Endothelial cell of umbilical vein (primary cell): ENCODE measurements around the gene CCDC32. TPM values are rescaled to one million over a fixed set of nuclear protein-coding genes. Genes with fewer than 3 reads are reported as not detected.

Experiments used
- BruUV-seq: library from RNA; stranded (reverse); fragments of 400-500 nt; replicated peaks from 2 replicates; lab custom pipeline; 2021; lab: Mats Ljungman, UMichigan
- CTCF ChIA-PET: fragments of 300-600, 350-600 bp; sonication (Branson Sonifier 250); formaldehyde crosslinking; loops from one replicate; lab custom pipeline; 2021; ENCODE audit warnings: antibody characterized with exemption, inconsistent platforms; lab: Charles Lee
- POLR2A ChIA-PET: fragments of 300-600, 350-600 bp; sonication (Branson Sonifier 250); formaldehyde crosslinking; loops from one replicate; lab custom pipeline; 2021; ENCODE audit warnings: antibody characterized with exemption, inconsistent platforms; lab: Charles Lee
- DNase-seq: peaks from one replicate; pipeline ENCODE4 v3.0.0-alpha.2; 2011; ENCODE audit warnings: low read depth, low spot score
- FAIRE-seq: peaks from 2 replicates; lab custom pipeline; 2011; peaks lifted over from hg19 to GRCh38; lab: Jason Lieb, UNC
- H2AFZ ChIP-seq: 2 replicates; pipeline ENCODE4 v1.6.0; 2012; ENCODE audit warnings: low read depth, low read length, control low read depth, inconsistent platforms
- H3K27ac ChIP-seq: 2 replicates; pipeline ENCODE4 v1.5.1; 2011; ENCODE audit warnings: low read depth, mild to moderate bottlenecking, control low read depth, low read length, moderate library complexity; ENCODE audit not compliant: insufficient read depth
- H3K27me3 ChIP-seq, 2 experiments: 2 replicates each; pipeline versions ENCODE4 v1.6.0 to v1.6.1; 2011; ENCODE audit warnings: low read length in 2 of 2, mixed read lengths in 1 of 2; ENCODE audit not compliant: control insufficient read depth in 2 of 2, insufficient read depth in 2 of 2
- H3K36me3 ChIP-seq, 2 experiments: 2 replicates in 1 of 2; 3 replicates in 1 of 2; pipeline ENCODE4 v1.5.1; 2011; ENCODE audit warnings: low read length in 2 of 2, mild to moderate bottlenecking in 1 of 2, moderate library complexity in 1 of 2; ENCODE audit not compliant: control insufficient read depth in 2 of 2, insufficient read depth in 2 of 2; ENCODE audit errors: extremely low read depth in 1 of 2
- H3K4me1 ChIP-seq: 3 replicates; pipeline ENCODE4 v1.5.1; 2011; ENCODE audit warnings: mild to moderate bottlenecking, low read length; ENCODE audit not compliant: control insufficient read depth, insufficient read depth; ENCODE audit errors: extremely low read depth
- H3K4me2 ChIP-seq: 2 replicates; pipeline ENCODE4 v1.6.1; 2011; ENCODE audit warnings: low read length, control low read depth, mixed read lengths; ENCODE audit not compliant: insufficient read depth
- H3K4me3 ChIP-seq, 3 experiments: fragments of 200-600 bp in 1 of 3; sonication (generic), shearing (Covaris generic) in 1 of 3; replicated peaks in 1 of 3; 2 replicates each; pipeline ENCODE4 v1.5.1; 2011 to 2016; ENCODE audit warnings: control low read depth in 3 of 3, low read length in 3 of 3, mild to moderate bottlenecking in 2 of 3, inconsistent platforms in 1 of 3, low read depth in 1 of 3, moderate library complexity in 1 of 3; ENCODE audit not compliant: insufficient read depth in 1 of 3
- H3K79me2 ChIP-seq: 2 replicates; pipeline ENCODE4 v1.6.0; 2012; ENCODE audit warnings: low read length, inconsistent platforms; ENCODE audit not compliant: control insufficient read depth, insufficient read depth
- H3K9ac ChIP-seq: replicated peaks from 2 replicates; pipeline ENCODE3; 2011; ENCODE audit warnings: low read length, control low read depth; ENCODE audit not compliant: insufficient read depth; ENCODE audit errors: extremely low read depth
- H3K9me1 ChIP-seq: replicated peaks from 3 replicates; pipeline ENCODE4 v1.6.0; 2011; ENCODE audit warnings: mild to moderate bottlenecking, low read length; ENCODE audit not compliant: control insufficient read depth, insufficient read depth; ENCODE audit errors: extremely low read depth
- H3K9me3 ChIP-seq: replicated peaks from 2 replicates; pipeline ENCODE4 v1.5.1; 2012; ENCODE audit warnings: low read length, inconsistent platforms; ENCODE audit not compliant: control insufficient read depth, insufficient read depth
- H4K20me1 ChIP-seq: replicated peaks from 2 replicates; pipeline ENCODE3; 2011; ENCODE audit warnings: mild to moderate bottlenecking, low read length; ENCODE audit not compliant: control insufficient read depth, insufficient read depth; ENCODE audit errors: extremely low read depth
- EZH2 ChIP-seq: IDR thresholded peaks from 2 replicates; pipeline ENCODE4 v1.6.1; 2012; ENCODE audit warnings: borderline replicate concordance, low read depth, mild to moderate bottlenecking, moderate library complexity, low read length, inconsistent platforms; ENCODE audit not compliant: severe bottlenecking
- GATA2 ChIP-seq: IDR thresholded peaks from 2 replicates; pipeline ENCODE4 v1.7.0; 2011; ENCODE audit warnings: low read depth, mild to moderate bottlenecking, moderate library complexity, mixed read lengths, low read length; ENCODE audit not compliant: insufficient read length, insufficient read depth
- POLR2A ChIP-seq: IDR thresholded peaks from 2 replicates; pipeline ENCODE4 v1.6.1; 2012; ENCODE audit warnings: low read depth, mild to moderate bottlenecking, control low read depth, low read length
- dilution Hi-C: fragments of 300-500 bp; cut with MboI; formaldehyde crosslinking; loops from one replicate; pipeline ENCODE4 v1.15.0; 2019; ENCODE audit warnings: low sequenced_read_pairs; ENCODE audit not compliant: extremely low pct_ligation_motif_present
- intact Hi-C: fragments of 100-400 bp; cut with micrococcal nuclease; formaldehyde crosslinking; loops from one replicate; pipeline ENCODE4 v1.10.0; 2022
- polyA plus RNA-seq, 4 experiments: library from polyadenylated mRNA; depleted of rRNA in 3 of 4; stranded (reverse) in 3 of 4; unstranded in 1 of 4; fragments of >200 nt; gene quantifications; 2 replicates each; pipeline versions ENCODE4 v1.2.1 to v1.2.3, GENCODE V29; 2011 to 2012; ENCODE audit warnings: missing spikeins in 1 of 4
- total RNA-seq: library from RNA; stranded (reverse); gene quantifications from 2 replicates; pipeline ENCODE4 v1.2.3, GENCODE V29; 2021
- TF ChIP-seq, protein P1 (sequence below): IDR thresholded peaks from 2 replicates; pipeline ENCODE4 v1.6.1; 2011; ENCODE audit not compliant: insufficient read depth, insufficient read length
- TF ChIP-seq, protein P2 (sequence below), 2 donors: IDR thresholded peaks; 1 replicate in 1 of 2; 2 replicates in 1 of 2; pipeline ENCODE4 v1.5.1; 2011; ENCODE audit warnings: low read length in 2 of 2, mild to moderate bottlenecking in 2 of 2, moderate library complexity in 2 of 2, control low read depth in 1 of 2, inconsistent platforms in 1 of 2, low read depth in 1 of 2; ENCODE audit not compliant: insufficient read depth in 1 of 2; ENCODE audit errors: extremely low read depth in 1 of 2

CCDC32 gene
- total and polyA plus RNA-seq, 2 donors (not counting 3 experiments of a cell fraction or from before 2014, with no cell fraction given), result 22.9 to 24.0 TPM

DNA sequence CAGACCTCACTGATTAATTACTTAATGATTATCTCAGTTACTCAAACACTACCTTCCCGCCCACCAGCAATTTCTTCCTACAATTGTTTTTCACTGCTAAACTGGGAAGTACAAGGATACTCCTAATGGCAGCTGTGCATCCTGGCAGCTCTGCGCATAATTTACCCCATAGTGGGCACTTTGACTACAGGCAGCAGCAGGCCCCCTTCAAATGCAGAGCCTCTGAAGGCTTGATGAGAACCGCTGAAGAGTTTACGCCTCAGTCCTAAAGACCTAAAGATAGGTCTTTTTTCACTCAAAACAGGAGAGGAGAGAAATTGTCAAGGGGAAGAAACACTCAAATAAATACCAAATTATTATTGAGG is 10.7 kb downstream of the CCDC32 start:
- dilution Hi-C loops (no loop called here), intact Hi-C loops (no loop called here)
- Histone ChIP-seq H3K4me2 (no peak overlapping the region), H3K27ac (no peak overlapping the region), H3K9ac (no peak overlapping the region), H3K9me3 (no peaks in the 10 kb centered on the region), H3K36me3 (peaks cover 0 to 3% of the 10 kb centered on the region in 2 experiments), H3K4me3 (no peak overlapping the region), H3K79me2 (no peaks in the 10 kb centered on the region), H2AFZ (no peak overlapping the region), H4K20me1 (no peaks in the 10 kb centered on the region), H3K9me1 (no peaks in the 10 kb centered on the region), H3K4me1 (no peaks in the 10 kb centered on the region), H3K27me3 (no peaks in the 10 kb centered on the region)
- ChIA-PET POLR2A (no interaction called here), CTCF (interaction anchor here (1.1 kb wide), 1 partner anchor 35 kb away, joined by 3 read pairs; no protein-coding TSS in a partner anchor)
- no peak for TF ChIP-seq POLR2A
- TF ChIP-seq GATA2, result no peak
- TF ChIP-seq, protein P1, sequence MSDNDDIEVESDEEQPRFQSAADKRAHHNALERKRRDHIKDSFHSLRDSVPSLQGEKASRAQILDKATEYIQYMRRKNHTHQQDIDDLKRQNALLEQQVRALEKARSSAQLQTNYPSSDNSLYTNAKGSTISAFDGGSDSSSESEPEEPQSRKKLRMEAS, result no peak
- TF ChIP-seq, protein P2, sequence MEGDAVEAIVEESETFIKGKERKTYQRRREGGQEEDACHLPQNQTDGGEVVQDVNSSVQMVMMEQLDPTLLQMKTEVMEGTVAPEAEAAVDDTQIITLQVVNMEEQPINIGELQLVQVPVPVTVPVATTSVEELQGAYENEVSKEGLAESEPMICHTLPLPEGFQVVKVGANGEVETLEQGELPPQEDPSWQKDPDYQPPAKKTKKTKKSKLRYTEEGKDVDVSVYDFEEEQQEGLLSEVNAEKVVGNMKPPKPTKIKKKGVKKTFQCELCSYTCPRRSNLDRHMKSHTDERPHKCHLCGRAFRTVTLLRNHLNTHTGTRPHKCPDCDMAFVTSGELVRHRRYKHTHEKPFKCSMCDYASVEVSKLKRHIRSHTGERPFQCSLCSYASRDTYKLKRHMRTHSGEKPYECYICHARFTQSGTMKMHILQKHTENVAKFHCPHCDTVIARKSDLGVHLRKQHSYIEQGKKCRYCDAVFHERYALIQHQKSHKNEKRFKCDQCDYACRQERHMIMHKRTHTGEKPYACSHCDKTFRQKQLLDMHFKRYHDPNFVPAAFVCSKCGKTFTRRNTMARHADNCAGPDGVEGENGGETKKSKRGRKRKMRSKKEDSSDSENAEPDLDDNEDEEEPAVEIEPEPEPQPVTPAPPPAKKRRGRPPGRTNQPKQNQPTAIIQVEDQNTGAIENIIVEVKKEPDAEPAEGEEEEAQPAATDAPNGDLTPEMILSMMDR (IDR thresholded peaks at IDR 0.05; ENCODE audit: extremely low read depth in 1 of 2, insufficient read depth in 1 of 2, low read depth in 1 of 2, low read length in 2 of 2), result no peak
- TF ChIP-seq EZH2, result no peak
- FAIRE-seq, result no peak
- DNase-seq, result peak; percentile 16
- BruUV-seq, result no TSS peak
